HepG2 (cell line): ENCODE results near the gene RBPMS2. TPM values are rescaled to one million over a fixed set of nuclear protein-coding genes. Genes with fewer than 3 reads are reported as not detected.

Experiments
- ATAC-seq: fragments of 200-7000 bp; cut with Tn5 transposase; 3 replicates; pipeline ENCODE4 v1.9.1; 2020; ENCODE audit warnings: mild to moderate bottlenecking, moderate library complexity
- BruUV-seq: library from RNA; stranded (reverse); fragments of 400-500 nt; replicated peaks from 2 replicates; lab custom pipeline; 2021; lab: Mats Ljungman, UMichigan
- CTCF ChIA-PET: fragments of 300-600 bp; formaldehyde crosslinking; extraction: SDS; loops from one replicate; lab custom pipeline; 2021; ENCODE audit warnings: low total read pairs, inconsistent platforms, low intra/inter-chr PET ratio; lab: Yijun Ruan, JAX
- POLR2A ChIA-PET: fragments of 350-600 bp; sonication (Branson Sonifier 250); formaldehyde crosslinking; loops from one replicate; lab custom pipeline; 2020; ENCODE audit warnings: antibody characterized with exemption, inconsistent platforms; lab: Yijun Ruan, JAX
- DNase-seq: peaks from one replicate; pipeline ENCODE4 v3.0.0-alpha.2; 2015; ENCODE audit warnings: low spot score
- FAIRE-seq: peaks from 3 replicates; lab custom pipeline; 2011; peaks lifted over from hg19 to GRCh38; lab: Jason Lieb, UNC
- H2AFZ ChIP-seq: one replicate; pipeline ENCODE4 v1.6.1; 2011; ENCODE audit warnings: low read length, inconsistent platforms
- H3K27ac ChIP-seq: fragments of 300-600 bp; 3 replicates; pipeline ENCODE4 v1.8.0; 2011; ENCODE audit warnings: mixed run types, mild to moderate bottlenecking, mixed read lengths, low read length, inconsistent platforms; ENCODE audit not compliant: insufficient read depth; ENCODE audit errors: extremely low read length
- H3K27me3 ChIP-seq, 2 experiments: fragments of 200-600 bp in 1 of 2; 2 replicates in 1 of 2; 3 replicates in 1 of 2; pipeline versions ENCODE4 v1.6.0 to v1.8.0; 2011; ENCODE audit warnings: low read length in 2 of 2, mild to moderate bottlenecking in 2 of 2, moderate library complexity in 2 of 2, inconsistent platforms in 1 of 2; ENCODE audit not compliant: insufficient read depth in 2 of 2, control insufficient read depth in 1 of 2
- H3K36me3 ChIP-seq, 2 experiments: fragments of 200-600 bp in 1 of 2; replicated peaks in 1 of 2; 2 replicates in 1 of 2; 3 replicates in 1 of 2; pipeline versions ENCODE4 v1.5.1 to v1.8.0; 2011; ENCODE audit warnings: low read length in 2 of 2, inconsistent platforms in 1 of 2; ENCODE audit not compliant: insufficient read depth in 2 of 2, control insufficient read depth in 1 of 2
- H3K4me1 ChIP-seq: 2 replicates; pipeline ENCODE4 v1.5.1; 2012; ENCODE audit warnings: low read length, inconsistent platforms; ENCODE audit not compliant: insufficient read depth
- H3K4me2 ChIP-seq: 2 replicates; pipeline ENCODE4 v1.6.0; 2011; ENCODE audit warnings: low read depth, low read length, inconsistent platforms
- H3K4me3 ChIP-seq, 3 experiments: fragments of 200-600 bp in 1 of 3; sonication (generic), shearing (Covaris generic) in 1 of 3; replicated peaks in 1 of 3; 2 replicates each; pipeline ENCODE4 v1.5.1; 2011 to 2016; ENCODE audit warnings: low read length in 3 of 3, inconsistent platforms in 2 of 3, low read depth in 2 of 3, mild to moderate bottlenecking in 2 of 3, control low read depth in 1 of 3, mixed read lengths in 1 of 3; ENCODE audit not compliant: insufficient read depth in 1 of 3
- H3K79me2 ChIP-seq: one replicate; pipeline ENCODE4 v1.6.1; 2011; ENCODE audit warnings: low read length, inconsistent platforms; ENCODE audit not compliant: insufficient read depth
- H3K9ac ChIP-seq: 2 replicates; pipeline ENCODE4 v1.6.0; 2011; ENCODE audit warnings: mild to moderate bottlenecking, low read depth, low read length, inconsistent platforms; ENCODE audit not compliant: insufficient read depth
- H3K9me3 ChIP-seq: 2 replicates; pipeline ENCODE4 v1.5.1; 2012; ENCODE audit warnings: mild to moderate bottlenecking, low read length
- H4K20me1 ChIP-seq: 2 replicates; pipeline ENCODE4 v1.6.0; 2011; ENCODE audit warnings: inconsistent platforms, mild to moderate bottlenecking, low read length, moderate library complexity; ENCODE audit not compliant: insufficient read depth
- ARID2 ChIP-seq: sonication (generic); formaldehyde crosslinking; IDR thresholded peaks from 2 replicates; pipeline ENCODE4 v1.8.1; 2022; ENCODE audit warnings: mild to moderate bottlenecking, missing genetic modification reagents, borderline replicate concordance
- FOXA1 ChIP-seq, 2 experiments: fragments of 450-650 bp in 1 of 2; sonication (generic) in 1 of 2; formaldehyde crosslinking in 1 of 2; IDR thresholded peaks; 2 replicates each; pipeline versions ENCODE4 v1.4.0 to v1.6.1; 2016 to 2020; ENCODE audit warnings: missing genetic modification reagents in 1 of 2
- HMGA1 ChIP-seq: sonication (generic); formaldehyde crosslinking; conservative IDR thresholded peaks from 2 replicates; pipeline ENCODE4 v1.4.0; 2020; ENCODE audit warnings: missing genetic modification reagents
- HNF4G ChIP-seq, 2 experiments: sonication (generic) in 1 of 2; formaldehyde crosslinking in 1 of 2; IDR thresholded peaks; 2 replicates each; pipeline versions ENCODE4 v1.4.0 to v1.6.1; 2011 to 2020; ENCODE audit warnings: borderline replicate concordance in 2 of 2, low read depth in 2 of 2, mild to moderate bottlenecking in 2 of 2, low read length in 1 of 2, missing genetic modification reagents in 1 of 2, moderate library complexity in 1 of 2
- HNRNPH1 ChIP-seq: fragments of 200-400 bp; formaldehyde crosslinking; optimal IDR thresholded peaks from 2 replicates; pipeline ENCODE3; 2017; ENCODE audit warnings: mild to moderate bottlenecking, low read depth, low read length
- MAFF ChIP-seq: IDR thresholded peaks from 2 replicates; pipeline ENCODE4 v1.6.1; 2011; ENCODE audit warnings: low read depth, low read length, improper control_type of control experiment
- NR2F1 ChIP-seq, 2 experiments: fragments of 450-650 bp in 1 of 2; formaldehyde crosslinking in 1 of 2; IDR thresholded peaks; 2 replicates each; pipeline versions ENCODE4 v1.5.0 to v1.6.1; 2016 to 2020; ENCODE audit warnings: mild to moderate bottlenecking in 1 of 2, missing compliant biosample characterization in 1 of 2, missing genetic modification reagents in 1 of 2, moderate library complexity in 1 of 2
- PHF21A ChIP-seq: sonication (generic); formaldehyde crosslinking; IDR thresholded peaks from 2 replicates; pipeline ENCODE4 v1.5.0; 2020; ENCODE audit warnings: mild to moderate bottlenecking, missing genetic modification reagents
- PREB ChIP-seq: sonication (generic); formaldehyde crosslinking; IDR thresholded peaks from 2 replicates; pipeline ENCODE4 v1.4.0; 2020; ENCODE audit warnings: missing genetic modification reagents
- SATB2 ChIP-seq: sonication (generic); formaldehyde crosslinking; IDR thresholded peaks from 2 replicates; pipeline ENCODE4 v1.5.0; 2020; ENCODE audit warnings: missing genetic modification reagents
- TCF7 ChIP-seq: sonication (generic); IDR thresholded peaks from 2 replicates; pipeline ENCODE4 v1.6.1; 2016; ENCODE audit warnings: antibody characterized with exemption, low read depth
- TFDP2 ChIP-seq: sonication (generic); formaldehyde crosslinking; IDR thresholded peaks from 2 replicates; pipeline ENCODE4 v1.4.0; 2020; ENCODE audit warnings: missing genetic modification reagents
- THAP7 ChIP-seq: sonication (generic); formaldehyde crosslinking; IDR thresholded peaks from 2 replicates; pipeline ENCODE4 v1.8.1; 2023; ENCODE audit warnings: mild to moderate bottlenecking, missing genetic modification reagents
- ZBTB21 ChIP-seq: sonication (generic); formaldehyde crosslinking; IDR thresholded peaks from 2 replicates; pipeline ENCODE4 v1.4.0; 2020; ENCODE audit warnings: missing genetic modification reagents
- ZIK1 ChIP-seq: sonication (generic); formaldehyde crosslinking; IDR thresholded peaks from 2 replicates; pipeline ENCODE4 v1.5.0; 2020; ENCODE audit warnings: mild to moderate bottlenecking, low read depth, missing genetic modification reagents, borderline replicate concordance
- ZNF121 ChIP-seq: sonication (generic); formaldehyde crosslinking; IDR thresholded peaks from 2 replicates; pipeline ENCODE4 v1.5.0; 2020; ENCODE audit warnings: mild to moderate bottlenecking, missing genetic modification reagents
- ZNF788 ChIP-seq: sonication (generic); formaldehyde crosslinking; IDR thresholded peaks from 2 replicates; pipeline ENCODE4 v1.5.0; 2020; ENCODE audit warnings: mild to moderate bottlenecking, missing genetic modification reagents, borderline replicate concordance
- WGBS: methylation state at CpG from one replicate; pipeline ENCODE4 v1.1.6; 2017; ENCODE audit warnings: low lambda C conversion rate; 5-methylcytosine and 5-hydroxymethylcytosine counted together
- in situ Hi-C: cut with HindIII; loops from 2 replicates; pipeline ENCODE4 v1.10.0; 2017; ENCODE audit warnings: low pct_unique_long_range_greater_than_20kb; ENCODE audit not compliant: extremely low pct_ligation_motif_present
- intact Hi-C: fragments of 100-400 bp; cut with micrococcal nuclease; formaldehyde crosslinking; loops from one replicate; pipeline ENCODE4 v1.10.0; 2022; ENCODE audit not compliant: unreplicated experiment
- polyA plus RNA-seq, 8 experiments: library from polyadenylated mRNA; depleted of rRNA in 3 of 8; stranded (reverse) in 7 of 8; unstranded in 1 of 8; fragments of >200 nt; fragmentation: Illumina TruSeq in 4 of 8; extraction: Trizol in 4 of 8; gene quantifications; 2 replicates each; pipeline versions ENCODE4 v1.2.1 to v1.2.3, GENCODE V29; 2011 to 2016; ENCODE audit warnings: low read depth in 4 of 8, missing spikeins in 1 of 8, mixed read lengths in 1 of 8; ENCODE audit not compliant: insufficient read depth in 1 of 8
- total RNA-seq, 5 experiments: library from RNA; depleted of rRNA; stranded (reverse); fragments of >200 nt; fragmentation: Illumina TruSeq; extraction: Trizol; gene quantifications; 2 replicates each; pipeline ENCODE4 v1.2.3, GENCODE V29; 2016; ENCODE audit warnings: low read depth in 1 of 5
- TF ChIP-seq, protein P1 (sequence below): sonication (generic); formaldehyde crosslinking; IDR thresholded peaks from 2 replicates; pipeline ENCODE4 v1.4.0; 2020; ENCODE audit warnings: mild to moderate bottlenecking, low read depth, missing genetic modification reagents
- TF ChIP-seq, protein P2 (sequence below): sonication (generic); formaldehyde crosslinking; IDR thresholded peaks from 2 replicates; pipeline ENCODE4 v1.5.0; 2020; ENCODE audit warnings: missing genetic modification reagents

RBPMS2 gene
- total and polyA plus RNA-seq, 2 of the 13 experiments (the other 11 are each of a cell fraction or from before 2014, with no cell fraction given) = 0.08 TPM; not detected in 1

- TF ChIP-seq TFDP2 (CRISPR knock-in tag) (no peak), PREB (CRISPR knock-in tag) (no peak), THAP7 (CRISPR knock-in tag) (no peak)
Measured at GRCh38 chr15:64766058-64766457, 9.3 kb downstream of the RBPMS2 start (continued).

DNA sequence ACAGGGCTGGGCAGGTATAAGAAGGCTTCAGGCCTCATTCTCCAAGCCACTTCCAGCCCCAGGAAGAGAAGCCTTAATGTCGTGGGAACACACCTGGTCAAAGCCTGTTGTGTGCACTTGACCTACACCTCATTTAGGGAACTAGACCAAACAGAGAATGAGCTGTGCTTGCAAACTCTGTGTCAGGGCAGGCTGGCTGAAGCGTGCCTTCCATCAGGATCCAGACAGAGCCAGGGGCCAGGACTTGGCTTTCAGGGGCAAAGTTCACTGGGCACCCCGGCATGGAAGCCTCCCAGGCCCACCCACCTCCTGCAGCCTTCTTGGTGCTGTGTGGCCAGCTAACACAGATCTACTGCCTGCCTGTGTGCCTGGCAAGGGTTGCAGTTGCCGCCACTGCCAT, 11.5 kb downstream of the RBPMS2 start:
- peaks cover 1 to 15% of the 10 kb centered on the region in 2 experiments; a peak in 4 of 5 replicates for H3K27me3 ChIP-seq
- FAIRE-seq (no peak), ATAC-seq (peak; percentile 74), DNase-seq (no peak)
- ChIA-PET CTCF (no interaction called here), POLR2A (no interaction called here)
- intact Hi-C loops (no loop called here), in situ Hi-C loops (no loop called here)
- H2AFZ ChIP-seq = no peak overlapping the region
- no peaks in the 10 kb centered on the region for H3K79me2 ChIP-seq
- H3K4me2 ChIP-seq = peak overlapping the region; percentile 18; the same call in 1 of the 2 replicates
- H3K4me1 ChIP-seq = peaks cover 18% of the 10 kb centered on the region
- H3K4me3 ChIP-seq = no peak overlapping the region
- no peak overlapping the region for H3K27ac ChIP-seq
- H3K36me3 ChIP-seq = no peaks in the 10 kb centered on the region
- H3K9ac ChIP-seq = no peak overlapping the region
- WGBS = 0% methylated on average over 2 of the region's 4 CpGs
- no peaks in the 10 kb centered on the region for H3K9me3 ChIP-seq
- BruUV-seq = no TSS peak
- H4K20me1 ChIP-seq = no peaks in the 10 kb centered on the region
- TF ChIP-seq ARID2 (CRISPR knock-in tag) = no peak
- TF ChIP-seq HNRNPH1 = no peak
- TF ChIP-seq SATB2 (CRISPR knock-in tag) = no peak
- peak; percentile 31; the same call in 1 of the 2 replicates for TF ChIP-seq PHF21A
- TF ChIP-seq ZBTB21 (CRISPR knock-in tag) = no peak
- TF ChIP-seq HMGA1 (CRISPR knock-in tag) = no peak
- TF ChIP-seq, protein P1, sequence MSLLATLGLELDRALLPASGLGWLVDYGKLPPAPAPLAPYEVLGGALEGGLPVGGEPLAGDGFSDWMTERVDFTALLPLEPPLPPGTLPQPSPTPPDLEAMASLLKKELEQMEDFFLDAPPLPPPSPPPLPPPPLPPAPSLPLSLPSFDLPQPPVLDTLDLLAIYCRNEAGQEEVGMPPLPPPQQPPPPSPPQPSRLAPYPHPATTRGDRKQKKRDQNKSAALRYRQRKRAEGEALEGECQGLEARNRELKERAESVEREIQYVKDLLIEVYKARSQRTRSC = no peak
- no peak for TF ChIP-seq TCF7
- TF ChIP-seq FOXA1 (IDR thresholded peaks at IDR 0.05) = no peak
- TF ChIP-seq FOXA1 (CRISPR knock-in tag; IDR thresholded peaks at IDR 0.05) = no peak
- TF ChIP-seq ZNF121 (CRISPR knock-in tag) = no peak
- no peak for TF ChIP-seq ZNF788 (CRISPR knock-in tag)
- no peak for TF ChIP-seq NR2F1 (CRISPR knock-in tag; IDR thresholded peaks at IDR 0.05)
- no peak for TF ChIP-seq MAFF
- peak; percentile 46 for TF ChIP-seq HNF4G (IDR thresholded peaks at IDR 0.05; ENCODE audit: borderline replicate concordance, low read depth, low read length)
- no peak for TF ChIP-seq HNF4G (CRISPR knock-in tag; IDR thresholded peaks at IDR 0.05; ENCODE audit: borderline replicate concordance, low read depth)
- no peak for TF ChIP-seq ZIK1 (CRISPR knock-in tag)
- TF ChIP-seq, protein P2, sequence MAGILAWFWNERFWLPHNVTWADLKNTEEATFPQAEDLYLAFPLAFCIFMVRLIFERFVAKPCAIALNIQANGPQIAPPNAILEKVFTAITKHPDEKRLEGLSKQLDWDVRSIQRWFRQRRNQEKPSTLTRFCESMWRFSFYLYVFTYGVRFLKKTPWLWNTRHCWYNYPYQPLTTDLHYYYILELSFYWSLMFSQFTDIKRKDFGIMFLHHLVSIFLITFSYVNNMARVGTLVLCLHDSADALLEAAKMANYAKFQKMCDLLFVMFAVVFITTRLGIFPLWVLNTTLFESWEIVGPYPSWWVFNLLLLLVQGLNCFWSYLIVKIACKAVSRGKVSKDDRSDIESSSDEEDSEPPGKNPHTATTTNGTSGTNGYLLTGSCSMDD (CRISPR knock-in tag) = no peak
